GM12891 (cell line): ENCODE data around the gene LRRC8B.

ENCODE experiments used
- POLR2A ChIP-seq: IDR thresholded peaks from 2 replicates; pipeline ENCODE4 v1.6.1; 2011; ENCODE audit warnings: low read depth, low read length, control low read depth
- POLR2AphosphoS5 ChIP-seq: IDR thresholded peaks from 2 replicates; pipeline ENCODE4 v1.6.1; 2011; ENCODE audit warnings: low read depth, low read length, control low read depth

DNA sequence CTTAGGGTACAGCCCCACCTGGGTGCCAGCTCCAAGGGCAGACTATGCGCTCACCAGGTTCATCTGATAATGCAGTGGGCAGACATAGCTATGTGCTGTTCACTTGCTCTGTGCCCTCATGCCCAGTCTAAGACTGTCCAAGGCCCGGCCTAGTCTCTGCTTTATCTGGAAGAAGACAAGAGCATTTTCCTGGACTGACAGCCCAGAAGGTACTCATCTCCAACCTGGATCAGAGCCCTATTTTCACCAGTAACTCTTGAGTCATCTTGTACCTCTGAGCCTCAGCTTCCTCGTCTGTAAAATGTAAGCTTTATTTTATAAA is 79.7 kb downstream of the LRRC8B start:
- TF ChIP-seq POLR2A (no peak), POLR2AphosphoS5 (no peak)
